Mucosa of descending colon (tissue), 3 donors: ENCODE measurements around the gene RCAN3. TPM values are rescaled to one million over a fixed set of nuclear protein-coding genes. Genes with fewer than 3 reads are reported as not detected.

ENCODE experiments used
- ATAC-seq: fragments of 200-7000 bp; cut with Tn5 transposase; one replicate; pipeline ENCODE4 v1.9.1; 2020; ENCODE audit warnings: mild to moderate bottlenecking, moderate library complexity
- DNase-seq, 3 donors: peaks; one replicate each; pipeline ENCODE4 v3.0.0-alpha.2; 2020
- H3K36me3 ChIP-seq: fragments of 200-600 bp; one replicate; pipeline ENCODE4 v1.8.0; 2021; ENCODE audit warnings: low read depth, mild to moderate bottlenecking
- H3K4me1 ChIP-seq: fragments of 200-600 bp; one replicate; pipeline ENCODE4 v1.8.0; 2021; ENCODE audit warnings: low read depth, mild to moderate bottlenecking
- H3K4me3 ChIP-seq: fragments of 200-600 bp; one replicate; pipeline ENCODE4 v1.8.0; 2021; ENCODE audit warnings: mild to moderate bottlenecking
- H3K9me3 ChIP-seq: fragments of 200-600 bp; one replicate; pipeline ENCODE4 v1.8.0; 2021; ENCODE audit warnings: mild to moderate bottlenecking
- CTCF ChIP-seq: fragments of 200-600 bp; IDR thresholded peaks from one replicate; pipeline ENCODE4 v1.8.0; 2022; ENCODE audit warnings: antibody characterized with exemption, mild to moderate bottlenecking
- intact Hi-C, 2 donors: fragments of 100-400 bp; cut with DNase I in 1 of 2; cut with micrococcal nuclease in 1 of 2; formaldehyde crosslinking; loops; one replicate each; pipeline versions ENCODE4 v1.11.0 to v1.11.1; 2022; cut with DNase I, micrococcal nuclease
- total RNA-seq, 3 donors: library from RNA; stranded (reverse); fragmentation: NEBNext Ultra II Directional in 2 of 3; extraction: Animal tissue kit (Norgen Biotek cat#: 25700) in 2 of 3; gene quantifications; one replicate each; pipeline versions ENCODE4 v1.2.1 to v1.2.4, GENCODE V29; 2021 to 2023
- donor health status: DM: no; HTN: no; CAD: no; lungs with moderate emphysema.
- donor health status: DM: no; HTN: no; CAD: no.
- donor health status: DM: no; HTN: yes; CAD: no.

The RCAN3 gene
- total RNA-seq, 3 donors from 2014 or later, result 9.2 to 15.0 (median 12.8) TPM

- H3K9me3 ChIP-seq, result no peaks in the 10 kb centered on the region
- DNase-seq, result no peak
- no peak for ATAC-seq
- H3K4me3 ChIP-seq, result no peak overlapping the region
- peaks cover 5% of the 10 kb centered on the region for H3K4me1 ChIP-seq
- intact Hi-C loops, result no loop called here
- no peaks in the 10 kb centered on the region for H3K36me3 ChIP-seq
- TF ChIP-seq CTCF, result no peak
Measured at GRCh38 chr1:24476571-24476970, 26.1 kb upstream of the RCAN3 start.

GRCh38 chr1:24477309-24477708 lies 25.3 kb upstream of the RCAN3 start:
- intact Hi-C loops, result no loop called here
- Histone ChIP-seq H3K36me3 (no peaks in the 10 kb centered on the region), H3K9me3 (no peaks in the 10 kb centered on the region), H3K4me3 (no peak overlapping the region), H3K4me1 (peaks cover 5% of the 10 kb centered on the region)
- no peak for TF ChIP-seq CTCF
- ATAC-seq, result no peak
- DNase-seq, result no peak

- H3K36me3 ChIP-seq, result no peaks in the 10 kb centered on the region
- H3K4me1 ChIP-seq, result peaks cover 5% of the 10 kb centered on the region
- peak in 1 of 3 donors; percentile 34 for DNase-seq
- intact Hi-C loops, result no loop called here
- no peak overlapping the region for H3K4me3 ChIP-seq
- no peaks in the 10 kb centered on the region for H3K9me3 ChIP-seq
- no peak for TF ChIP-seq CTCF
- ATAC-seq, result peak; percentile 82
Measured at GRCh38 chr1:24481101-24481500, 21.5 kb upstream of the RCAN3 start.

GRCh38 chr1:24481843-24482610 lies 20.6 kb upstream of the RCAN3 start:
- intact Hi-C loops, result no loop called here
- TF ChIP-seq CTCF, result no peak
- no peaks in the 10 kb centered on the region for H3K9me3 ChIP-seq
- peak; percentile 62 for ATAC-seq
- H3K36me3 ChIP-seq, result no peaks in the 10 kb centered on the region
- H3K4me3 ChIP-seq, result no peak overlapping the region
- H3K4me1 ChIP-seq, result no peaks in the 10 kb centered on the region
- DNase-seq, result peak in 1 of 3 donors; percentile 10

- Histone ChIP-seq H3K4me3 (no peak overlapping the region), H3K9me3 (no peaks in the 10 kb centered on the region), H3K4me1 (no peaks in the 10 kb centered on the region), H3K36me3 (no peaks in the 10 kb centered on the region)
- DNase-seq (no peak), ATAC-seq (no peak)
- intact Hi-C loops, result no loop called here
- TF ChIP-seq CTCF, result no peak
Measured at GRCh38 chr1:24483441-24483840, 19.2 kb upstream of the RCAN3 start.
